HG02571 (cell line): ENCODE data around the gene ZSCAN5A.
"Not testable (repeated sequence)": the region's sequence is repeated elsewhere in the genome, so short reads cannot be mapped to it uniquely, and the experiment has no call there.

ENCODE experiments used
- ATAC-seq: cut with Tn5 transposase; IDR thresholded peaks from one replicate; pipeline ENCODE4 v1.9.1; 2021; ENCODE audit warnings: mild to moderate bottlenecking, moderate library complexity; ENCODE audit not compliant: unreplicated experiment

Gene ZSCAN5A

GRCh38 chr19:56314381-56315076 is at the start of gene ZSCAN5A:
Gene ZSCAN5A, minus strand, starts transcription at chr19:56314839. Its CDS starts 89,793 bp downstream, at chr19:56225046.
- ATAC-seq: peak; percentile 66

GRCh38 chr19:56360841-56361240 is 46.2 kb upstream of the ZSCAN5A start:
- no peak for ATAC-seq

GRCh38 chr19:56356944-56357343 is 42.3 kb upstream of the ZSCAN5A start:
- ATAC-seq: no peak

- no peak for ATAC-seq
Measured at GRCh38 chr19:56355517-56355916, 40.9 kb upstream of the ZSCAN5A start.

GRCh38 chr19:56351208-56351607 is 36.6 kb upstream of the ZSCAN5A start:
- no peak for ATAC-seq

- ATAC-seq: no peak
Measured at GRCh38 chr19:56350416-56351045, 35.9 kb upstream of the ZSCAN5A start.

GRCh38 chr19:56348289-56348877 is 33.7 kb upstream of the ZSCAN5A start:
- ATAC-seq: no peak

- ATAC-seq: no peak
Measured at GRCh38 chr19:56347163-56347778, 32.6 kb upstream of the ZSCAN5A start.

GRCh38 chr19:56341948-56342347 is 27.3 kb upstream of the ZSCAN5A start:
- no peak for ATAC-seq

- not testable (repeated sequence) for ATAC-seq
Measured at GRCh38 chr19:56339031-56339430, 24.4 kb upstream of the ZSCAN5A start.

- ATAC-seq: not testable (repeated sequence)
Measured at GRCh38 chr19:56337077-56337476, 22.4 kb upstream of the ZSCAN5A start.

- not testable (repeated sequence) for ATAC-seq
Measured at GRCh38 chr19:56335371-56335770, 20.7 kb upstream of the ZSCAN5A start.

GRCh38 chr19:56333506-56333905 is 18.9 kb upstream of the ZSCAN5A start:
- ATAC-seq: no peak

- no peak for ATAC-seq
Measured at GRCh38 chr19:56332695-56333094, 18.1 kb upstream of the ZSCAN5A start.

- no peak for ATAC-seq
Measured at GRCh38 chr19:56324436-56324835, 9.8 kb upstream of the ZSCAN5A start.

GRCh38 chr19:56321989-56322440 is 7.4 kb upstream of the ZSCAN5A start:
- no peak for ATAC-seq

GRCh38 chr19:56321254-56321988 is 6.8 kb upstream of the ZSCAN5A start:
- no peak for ATAC-seq

GRCh38 chr19:56319991-56320390 is 5.4 kb upstream of the ZSCAN5A start:
- no peak for ATAC-seq

GRCh38 chr19:56317749-56318148 is 3.1 kb upstream of the ZSCAN5A start:
- no peak for ATAC-seq

- ATAC-seq: no peak
Measured at GRCh38 chr19:56316728-56317127, 2.1 kb upstream of the ZSCAN5A start.
